HG03064 (cell line): ENCODE measurements around the gene CENPP.
"Not testable (repeated sequence)": the region's sequence is repeated elsewhere in the genome, so short reads cannot be mapped to it uniquely, and the experiment has no call there.

Source experiments
- ATAC-seq: cut with Tn5 transposase; IDR thresholded peaks from one replicate; pipeline ENCODE4 v1.9.1; 2021; ENCODE audit warnings: low read depth; ENCODE audit not compliant: unreplicated experiment

The CENPP gene

DNA sequence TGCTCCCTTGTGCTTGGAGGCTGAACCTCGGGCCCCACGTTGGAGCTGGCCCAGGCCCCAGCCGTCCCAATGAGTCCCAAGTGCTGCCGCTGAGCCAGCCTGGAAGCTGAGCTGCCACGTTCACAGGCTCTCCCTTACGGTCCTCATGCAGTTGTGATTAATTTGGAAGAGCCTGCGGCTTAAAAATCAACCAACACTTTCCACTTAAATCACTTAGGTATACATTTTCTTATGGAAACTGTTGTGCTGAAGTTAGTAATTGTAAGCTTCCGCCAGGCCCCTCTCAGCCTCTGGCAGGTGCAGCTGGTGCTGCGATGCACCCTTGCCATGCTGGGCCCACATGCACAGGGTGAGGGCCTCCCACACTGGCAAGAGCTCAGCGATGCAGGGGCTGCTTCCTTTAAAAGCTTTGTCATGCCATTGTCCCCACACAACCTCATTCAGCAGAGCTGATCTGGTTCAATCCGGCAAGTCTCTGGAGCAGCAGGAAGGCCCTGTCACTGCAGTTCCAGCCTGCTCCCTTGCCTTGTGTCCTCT is 283.2 kb downstream of the CENPP start:
- ATAC-seq, result no peak

DNA sequence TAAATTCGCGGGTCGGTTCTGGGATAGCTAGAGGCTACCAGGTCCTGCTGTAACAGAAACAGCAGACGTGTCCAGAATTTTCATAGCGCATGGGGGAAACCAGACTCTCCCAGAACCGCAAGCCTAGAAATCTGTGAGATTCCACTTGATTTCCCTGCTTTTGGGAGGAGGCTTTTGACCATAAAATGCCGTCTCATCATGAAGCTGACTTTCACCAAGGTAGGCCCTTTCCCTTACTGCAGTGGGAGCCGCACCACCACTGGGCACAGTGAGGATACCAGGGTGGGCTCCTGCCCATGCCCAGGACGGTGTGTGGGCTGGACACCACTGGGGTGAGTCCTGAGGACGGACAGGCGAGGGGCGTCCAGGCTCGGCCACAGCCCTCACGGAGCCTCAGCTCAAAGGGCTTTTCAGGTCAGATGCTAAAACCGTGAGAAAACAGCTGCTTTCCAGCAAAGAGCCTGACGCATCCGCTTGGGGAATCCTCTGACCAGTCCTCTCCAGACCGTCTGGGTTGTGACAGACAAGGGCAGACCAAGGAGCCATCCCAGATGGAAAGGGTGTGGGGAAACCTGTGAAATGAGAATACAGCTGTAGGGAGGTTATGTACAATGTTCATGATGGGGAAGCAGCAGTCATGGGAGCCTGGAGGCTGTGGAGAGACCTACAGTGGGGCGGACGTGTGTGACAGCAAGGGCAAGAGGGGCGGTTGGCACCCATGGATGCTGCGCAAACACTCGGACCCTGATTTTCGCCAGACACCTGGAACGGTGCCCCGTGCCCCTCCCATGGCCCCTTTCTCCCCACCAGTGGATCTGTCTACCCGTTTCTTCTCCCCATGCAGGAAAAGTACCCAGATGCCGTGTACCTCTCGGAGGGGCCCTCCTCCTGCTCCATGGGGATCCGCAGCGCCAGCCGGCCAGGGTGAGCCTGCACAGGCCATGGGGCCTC is 285.0 kb downstream of the CENPP start:
- ATAC-seq, result no peak

- ATAC-seq, result no peak
Measured at GRCh38 chr9:92611621-92612285, 286.0 kb downstream of the CENPP start.

DNA sequence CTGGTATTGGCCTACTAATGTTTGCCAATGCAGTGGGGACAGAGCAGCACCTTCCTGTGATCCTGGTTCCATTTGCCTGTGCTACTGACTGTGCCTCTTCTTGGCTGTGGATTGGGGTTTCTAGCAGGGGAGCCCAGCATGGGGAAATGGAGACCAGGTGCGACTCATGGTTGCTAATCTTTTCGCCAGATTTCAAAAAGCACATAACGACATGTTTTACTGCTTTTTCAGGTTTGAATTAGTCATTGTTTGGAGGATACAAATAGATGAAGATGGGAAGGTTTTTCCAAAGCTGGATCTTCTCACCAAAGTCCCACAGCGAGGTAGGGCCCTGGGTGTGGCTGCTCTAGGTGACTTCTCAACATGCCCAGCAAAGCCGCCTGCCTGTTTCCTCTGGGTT is 286.5 kb downstream of the CENPP start:
- ATAC-seq, result no peak

- ATAC-seq, result no peak
Measured at GRCh38 chr9:92612816-92613215, 287.1 kb downstream of the CENPP start.

DNA sequence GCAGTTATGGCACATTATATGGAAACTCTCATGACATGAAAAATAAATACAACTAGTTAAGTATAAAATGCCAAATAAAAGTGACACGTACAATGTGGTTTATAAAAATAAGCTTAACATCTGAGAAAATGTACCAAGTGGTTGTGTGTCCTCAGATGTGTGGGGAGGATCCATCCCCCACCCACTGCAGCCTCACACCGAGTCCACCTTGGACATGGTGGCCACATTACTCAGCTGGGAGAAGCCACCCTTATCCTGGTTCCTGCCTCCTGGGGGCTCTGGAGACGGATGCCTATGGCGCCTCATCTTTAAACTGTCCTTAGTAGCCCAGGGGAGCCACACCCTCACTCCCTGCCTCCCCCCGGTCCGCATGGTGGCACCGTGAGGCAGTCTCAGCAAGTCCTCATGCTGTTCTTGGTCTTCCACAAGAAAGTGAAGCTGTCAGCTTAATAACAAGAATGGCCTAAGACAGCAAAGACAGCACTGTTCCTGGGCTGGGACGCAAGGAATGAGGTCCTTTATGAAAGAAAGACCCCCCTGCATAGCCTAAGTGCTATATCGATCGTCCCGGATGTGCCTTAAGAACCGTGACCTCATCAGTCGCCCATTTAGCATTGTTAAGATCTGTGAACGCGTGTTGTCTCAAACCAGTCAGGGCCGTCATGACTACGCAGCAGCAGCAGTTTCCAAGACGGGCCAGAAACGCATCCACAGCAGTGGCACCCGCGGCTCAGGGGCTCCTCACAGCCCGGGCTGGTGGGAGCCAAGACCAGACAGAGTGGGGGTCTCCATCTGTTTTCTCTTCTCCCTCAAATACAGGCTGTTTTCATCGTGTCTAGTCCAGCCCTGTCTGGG is 287.7 kb downstream of the CENPP start:
- ATAC-seq, result no peak

DNA sequence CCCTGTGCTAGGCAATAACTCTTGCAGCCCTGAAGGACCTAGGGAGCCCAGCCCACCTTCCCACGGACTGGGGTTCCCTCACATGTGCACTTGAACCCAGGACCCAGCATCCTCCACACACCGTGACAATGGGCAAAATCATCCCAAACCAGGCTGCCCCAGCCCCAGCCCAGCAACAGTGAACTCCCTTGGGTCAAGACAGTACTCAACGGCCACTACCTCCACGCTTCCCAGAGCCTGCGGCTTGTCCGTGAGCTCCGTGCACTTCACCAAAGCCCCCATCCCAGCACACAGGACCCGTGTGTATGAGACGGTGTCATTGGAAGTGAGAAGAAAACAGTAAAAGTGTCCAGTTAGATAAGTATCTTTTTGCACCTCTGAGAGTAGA is 288.4 kb downstream of the CENPP start:
- ATAC-seq, result no peak

DNA sequence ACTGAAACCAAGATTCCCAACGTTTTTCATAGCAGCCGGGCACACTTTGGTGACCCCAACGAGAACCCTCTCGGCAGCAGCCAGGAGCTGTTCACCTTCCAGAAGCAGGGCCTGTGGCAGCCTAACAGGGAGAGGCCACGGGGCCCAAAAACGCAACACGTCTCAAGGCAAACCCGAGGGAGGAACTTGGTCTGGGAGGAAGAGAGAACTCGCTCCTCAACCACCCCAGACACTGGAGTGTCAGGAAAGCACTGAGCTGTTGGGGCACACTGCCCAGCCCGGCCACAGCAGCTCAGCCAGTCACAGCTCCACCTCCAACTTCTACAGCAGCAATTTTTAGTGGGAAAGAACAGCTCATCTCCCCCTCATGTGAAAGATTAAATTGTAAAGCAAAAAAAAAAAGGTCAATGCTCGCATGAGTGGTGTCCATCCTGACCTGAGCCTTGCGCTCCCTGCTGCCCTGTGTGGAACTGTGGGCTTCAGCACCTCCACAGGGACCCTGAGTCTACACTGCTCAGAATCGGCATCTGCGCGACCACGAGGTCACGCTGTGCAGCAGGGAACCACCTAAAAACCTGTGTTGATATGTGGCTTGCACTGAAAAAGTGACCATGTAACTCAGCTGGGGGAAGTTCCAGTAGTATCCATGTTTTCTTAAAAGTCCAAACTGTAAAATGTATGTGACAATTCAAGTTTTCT is 289.2 kb downstream of the CENPP start:
- no peak for ATAC-seq

GRCh38 chr9:92615790-92616189 is 290.0 kb downstream of the CENPP start:
- ATAC-seq, result no peak

DNA sequence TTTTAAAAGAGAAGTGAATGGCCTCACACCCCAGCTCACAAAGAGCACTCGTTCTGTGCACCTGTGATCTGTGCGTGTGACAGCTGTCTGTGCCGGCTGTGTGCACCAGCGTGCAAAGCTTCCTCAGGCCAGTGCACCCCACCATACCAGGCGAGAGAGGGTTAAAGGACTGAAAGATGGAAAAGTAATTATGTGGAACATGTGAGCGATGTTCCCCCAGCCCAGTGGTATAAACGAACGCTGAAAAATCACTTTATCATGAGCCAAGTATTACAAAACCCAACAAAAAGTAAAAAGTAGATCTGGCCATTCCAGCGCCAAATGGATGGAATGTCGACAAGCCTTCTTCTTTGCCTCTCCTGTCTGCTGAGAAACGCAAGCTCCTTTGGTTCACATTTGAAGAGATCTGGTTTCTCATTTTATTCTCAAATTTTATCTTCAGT is 290.5 kb downstream of the CENPP start:
- no peak for ATAC-seq

DNA sequence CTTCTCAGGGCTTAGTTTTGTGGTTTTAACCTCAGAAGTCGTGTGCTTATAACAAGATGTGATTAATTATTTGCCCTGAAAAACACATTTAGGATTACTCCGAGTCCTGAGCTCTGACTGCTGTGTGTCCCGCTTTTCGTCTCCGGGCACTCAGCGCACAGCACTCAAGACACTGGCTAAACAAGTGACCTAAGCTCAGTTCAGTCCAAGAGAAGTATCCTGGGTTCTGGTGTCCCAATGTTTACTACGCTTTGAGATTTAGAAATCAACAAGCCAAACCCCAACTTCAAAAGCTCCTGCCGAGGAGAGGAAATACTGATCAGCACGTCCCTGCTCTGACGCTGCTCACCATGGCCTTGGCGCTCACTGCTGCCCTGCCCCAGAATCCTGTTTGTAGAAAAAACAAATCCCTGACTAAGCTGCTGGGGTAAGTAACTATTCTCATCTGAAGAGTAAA is 290.9 kb downstream of the CENPP start:
- no peak for ATAC-seq

GRCh38 chr9:92617195-92617813 is 291.6 kb downstream of the CENPP start:
- no peak for ATAC-seq

DNA sequence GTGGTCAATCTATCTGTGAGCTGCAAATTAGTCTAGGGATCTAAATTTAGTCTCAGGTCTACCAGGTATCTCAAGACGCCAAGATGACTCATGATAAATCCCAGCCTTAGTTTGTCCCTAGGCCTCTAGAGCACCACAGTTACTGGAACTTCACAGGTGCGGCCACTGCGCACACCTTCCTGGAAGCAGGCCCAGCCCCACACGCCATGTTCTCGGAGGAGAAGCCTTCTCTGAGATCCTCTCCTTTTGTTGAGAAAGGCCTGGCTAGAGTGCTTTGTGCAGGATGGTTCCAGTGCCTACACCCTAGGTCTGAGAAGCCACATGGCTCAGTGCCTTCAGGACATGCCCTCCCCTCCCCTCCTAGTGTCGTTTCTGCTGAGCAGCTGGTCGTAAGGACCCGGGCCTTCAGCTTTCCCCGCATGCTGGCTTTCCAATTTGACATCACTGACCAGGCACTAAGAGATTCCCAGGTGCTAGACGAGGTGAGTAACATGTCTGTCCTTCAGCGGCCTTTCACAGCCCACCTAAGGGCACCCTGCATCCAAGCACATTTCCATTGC is 292.3 kb downstream of the CENPP start:
- no peak for ATAC-seq

DNA sequence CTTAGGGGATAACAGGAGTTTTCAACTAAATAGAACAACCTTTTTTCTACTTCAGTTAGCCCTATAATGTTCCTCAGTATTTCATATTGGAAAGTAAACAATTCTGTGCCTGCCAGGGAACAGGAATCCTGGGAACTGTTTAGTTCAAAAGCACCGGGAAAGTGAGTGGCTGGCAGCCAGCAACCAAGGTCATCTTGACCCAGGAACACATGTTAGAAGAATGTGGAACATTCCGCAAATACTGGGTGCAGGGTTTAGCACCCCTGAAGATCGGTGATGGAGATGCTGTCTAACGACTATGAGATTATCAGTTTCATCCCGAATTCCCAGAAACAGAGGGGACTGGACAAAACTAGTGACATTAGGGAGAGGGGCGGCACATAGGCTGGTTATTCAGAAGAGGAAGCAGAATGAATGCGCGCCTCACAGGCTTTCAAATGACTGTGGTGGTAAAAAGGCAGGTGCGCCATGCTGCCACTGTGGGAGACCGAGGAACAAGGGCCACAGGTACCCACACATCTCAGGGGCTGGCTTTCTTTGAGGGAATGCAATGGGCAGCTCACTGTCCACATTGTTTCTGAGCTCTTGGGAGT is 293.0 kb downstream of the CENPP start:
- ATAC-seq, result no peak

DNA sequence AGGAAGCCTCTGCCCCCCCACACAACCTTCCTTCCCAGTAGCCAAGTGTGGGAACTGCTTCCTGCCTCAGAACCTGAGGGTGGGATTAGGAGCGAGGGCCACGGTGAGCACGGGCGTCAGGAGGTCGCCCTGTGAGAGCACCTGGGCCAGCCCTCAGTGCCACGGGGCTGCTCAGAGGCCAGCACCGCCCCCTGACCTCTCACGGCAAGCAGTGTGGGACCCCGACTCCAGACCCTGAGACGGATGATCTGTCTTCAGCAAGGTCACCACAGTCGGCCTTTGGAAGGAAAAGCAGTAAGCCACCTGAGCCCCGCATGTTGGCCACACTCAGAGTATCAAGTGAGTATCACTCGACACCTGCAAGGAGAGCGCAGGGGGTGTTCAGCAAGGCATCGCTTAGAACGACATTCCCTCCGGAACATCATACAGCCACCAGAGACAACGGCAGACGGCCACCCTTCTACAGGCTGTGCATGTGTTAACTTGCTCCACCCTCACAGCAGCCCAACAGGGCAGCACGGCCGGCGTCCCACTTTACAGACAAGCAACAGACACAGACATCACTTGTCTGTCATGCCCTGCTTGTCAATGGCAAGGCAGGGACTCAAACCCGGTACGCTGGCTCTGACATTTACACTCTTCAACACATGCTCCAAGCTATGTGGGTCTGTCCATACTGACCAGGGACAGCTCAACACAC is 294.0 kb downstream of the CENPP start:
- no peak for ATAC-seq

- ATAC-seq, result no peak
Measured at GRCh38 chr9:92620845-92621244, 295.1 kb downstream of the CENPP start.

- not testable (repeated sequence) for ATAC-seq
Measured at GRCh38 chr9:92623936-92624335, 298.2 kb downstream of the CENPP start.

GRCh38 chr9:92626484-92626883 is 300.7 kb downstream of the CENPP start:
- ATAC-seq, result no peak
